Activated CD8-positive, alpha-beta memory T cell treated with anti-CD3 and anti-CD28 coated beads, Interleukin-2, amount 10 ng/mL, durations not matched to agents 7 days and 5 days (primary cell): ENCODE results near the gene SLC9A8. TPM values are rescaled to one million over a fixed set of nuclear protein-coding genes. Genes with fewer than 3 reads are reported as not detected.

ENCODE experiments used
- ATAC-seq: fragments of 150-1000 bp; cut with Tn5 transposase; one replicate; pipeline ENCODE4 v1.10.0; 2021; ENCODE audit warnings: moderate library complexity
- CTCF ChIA-PET: fragments of 350-600 bp; sonication (Branson Sonifier 250); formaldehyde crosslinking; loops from one replicate; lab custom pipeline; 2021; ENCODE audit warnings: antibody characterized with exemption; lab: Charles Lee
- DNase-seq: peaks from one replicate; pipeline ENCODE4 v3.0.0-alpha.2; 2020
- H3K27ac Mint-ChIP-seq: one replicate; pipeline ENCODE4 v1.8.0; 2021; ENCODE audit warnings: mild to moderate bottlenecking, mixed read lengths
- H3K27me3 Mint-ChIP-seq: one replicate; pipeline ENCODE4 v1.8.0; 2021; ENCODE audit warnings: mixed read lengths
- H3K36me3 Mint-ChIP-seq: one replicate; pipeline ENCODE4 v1.8.0; 2021; ENCODE audit warnings: mild to moderate bottlenecking, mixed read lengths
- H3K4me1 Mint-ChIP-seq: one replicate; pipeline ENCODE4 v1.8.0; 2021; ENCODE audit warnings: mixed read lengths
- H3K4me3 Mint-ChIP-seq: one replicate; pipeline ENCODE4 v1.8.0; 2021; ENCODE audit warnings: mild to moderate bottlenecking, moderate library complexity, mixed read lengths
- H3K9me3 Mint-ChIP-seq: one replicate; pipeline ENCODE4 v1.8.0; 2022; ENCODE audit warnings: low read depth, mixed read lengths
- total RNA-seq, 2 experiments: library from RNA; stranded (reverse); gene quantifications; one replicate each; pipeline ENCODE4 v1.2.3, GENCODE V29; 2021

The SLC9A8 gene
- total RNA-seq, 2 experiments from 2014 or later, result 16.3 to 24.9 TPM

- DNase-seq, result no peak
- no peak for ATAC-seq
- Mint-ChIP-seq H3K4me3 (no peak overlapping the region), H3K27ac (no peak overlapping the region), H3K27me3 (no peaks in the 10 kb centered on the region), H3K9me3 (no peaks in the 10 kb centered on the region), H3K4me1 (no peaks in the 10 kb centered on the region), H3K36me3 (peaks cover 19% of the 10 kb centered on the region)
- CTCF ChIA-PET, result interaction anchor here (0.6 to 1.0 kb wide), 2 partner anchors 9 to 10 kb away, joined by 3 read pairs; no protein-coding TSS in a partner anchor
Measured at GRCh38 chr20:49831022-49831769, 18.6 kb downstream of the SLC9A8 start.

DNA sequence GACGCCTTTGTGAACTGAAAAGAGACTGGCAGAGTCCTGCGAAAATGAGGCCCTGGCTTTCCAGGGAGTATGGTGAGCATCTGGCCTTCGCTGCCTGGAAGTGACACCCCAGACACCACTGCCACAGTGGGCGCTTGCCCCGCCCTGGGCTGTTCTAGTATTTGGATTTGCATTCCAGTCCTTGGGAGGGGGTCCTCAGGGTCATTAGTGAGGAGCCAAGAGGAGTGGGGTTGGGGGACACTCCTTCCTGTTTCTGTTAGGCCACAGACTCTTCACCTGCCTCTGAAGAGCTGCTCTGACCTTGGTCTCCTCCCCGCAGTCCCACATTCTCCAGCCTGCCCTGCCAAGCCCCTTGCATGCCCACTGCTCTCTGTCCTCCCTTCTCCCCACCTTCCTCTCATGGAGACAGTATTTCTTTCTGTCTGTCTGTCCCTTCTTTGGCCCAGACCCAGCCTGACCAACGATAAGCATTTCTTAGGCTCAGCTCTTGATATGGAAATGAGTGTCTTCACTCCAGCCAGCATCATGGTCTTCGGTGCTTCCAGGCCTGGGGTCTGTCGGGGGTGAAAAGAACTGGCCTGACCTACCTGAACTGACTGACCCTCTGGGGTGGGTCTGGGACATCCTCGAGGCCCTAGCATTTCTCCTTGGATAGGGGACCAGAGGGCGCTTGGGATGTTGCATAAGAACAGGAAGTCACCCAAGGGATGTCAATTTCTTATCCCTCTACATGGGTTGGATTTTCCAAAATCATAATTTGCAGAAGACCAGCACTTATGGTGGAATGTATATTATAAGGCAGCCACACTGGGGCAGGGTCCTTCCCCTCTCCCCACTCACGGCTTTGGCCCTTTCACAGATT is 19.4 kb downstream of the SLC9A8 start:
- Mint-ChIP-seq H3K4me1 (no peaks in the 10 kb centered on the region), H3K36me3 (peaks cover 21% of the 10 kb centered on the region), H3K9me3 (no peaks in the 10 kb centered on the region), H3K27me3 (no peaks in the 10 kb centered on the region), H3K27ac (no peak overlapping the region), H3K4me3 (no peak overlapping the region)
- ATAC-seq (no peak), DNase-seq (no peak)
- CTCF ChIA-PET, result interaction anchor here (1.0 kb wide), 1 partner anchor 8 kb away, joined by 3 read pairs; no protein-coding TSS in a partner anchor

GRCh38 chr20:49832632-49833327 is 20.2 kb downstream of the SLC9A8 start:
- DNase-seq (no peak), ATAC-seq (no peak)
- CTCF ChIA-PET, result no interaction called here
- Mint-ChIP-seq H3K36me3 (peaks cover 24% of the 10 kb centered on the region), H3K4me3 (no peak overlapping the region), H3K9me3 (no peaks in the 10 kb centered on the region), H3K27me3 (no peaks in the 10 kb centered on the region), H3K4me1 (no peaks in the 10 kb centered on the region), H3K27ac (no peak overlapping the region)

DNA sequence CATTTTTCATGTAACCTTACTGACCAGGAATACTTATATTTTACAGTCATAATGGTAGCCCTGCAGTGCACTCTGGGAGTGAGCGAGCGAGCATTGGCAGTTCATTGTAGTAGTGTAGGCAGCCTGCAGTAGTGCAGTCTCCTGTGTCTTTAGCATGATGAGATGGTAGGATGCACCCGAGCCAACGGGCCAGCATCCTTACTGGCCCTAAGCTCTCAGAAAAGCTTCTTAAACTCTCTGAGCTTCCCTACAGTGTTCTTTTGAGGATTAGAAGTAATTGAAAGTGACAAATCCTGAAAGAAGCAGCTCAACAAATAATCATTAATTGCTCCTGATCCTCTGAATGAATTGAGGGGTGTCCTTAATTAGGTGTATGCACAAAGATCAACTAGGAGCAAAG is 20.9 kb downstream of the SLC9A8 start:
- Mint-ChIP-seq H3K27ac (no peak overlapping the region), H3K9me3 (no peaks in the 10 kb centered on the region), H3K36me3 (peaks cover 26% of the 10 kb centered on the region), H3K27me3 (no peaks in the 10 kb centered on the region), H3K4me3 (no peak overlapping the region), H3K4me1 (no peaks in the 10 kb centered on the region)
- CTCF ChIA-PET, result interaction anchor here (0.8 kb wide), 1 partner anchor 223 kb away, joined by 3 read pairs; no protein-coding TSS in a partner anchor
- no peak for DNase-seq
- no peak for ATAC-seq

DNA sequence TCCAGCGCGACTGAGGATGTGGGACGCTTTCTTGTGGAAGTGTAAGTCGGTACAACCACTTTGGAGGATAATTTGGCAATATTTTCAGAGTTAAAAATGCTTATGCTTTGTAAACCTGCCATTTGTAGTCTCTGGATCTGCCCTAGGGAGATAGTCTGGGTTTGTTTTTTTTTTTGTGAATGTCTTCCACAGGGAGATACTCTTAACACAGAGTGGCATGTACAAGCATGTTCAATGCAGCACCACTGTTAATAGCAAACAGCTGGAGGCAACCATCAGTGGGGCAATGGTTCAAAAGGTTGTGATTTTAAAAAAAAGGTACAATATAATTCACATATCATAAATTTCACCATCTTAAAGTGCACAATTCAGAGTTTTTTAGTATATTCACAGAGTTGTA is 22.4 kb downstream of the SLC9A8 start:
- no peaks in the 10 kb centered on the region for H3K27me3 Mint-ChIP-seq
- peaks cover 24% of the 10 kb centered on the region for H3K36me3 Mint-ChIP-seq
- H3K9me3 Mint-ChIP-seq, result no peaks in the 10 kb centered on the region
- H3K27ac Mint-ChIP-seq, result no peak overlapping the region
- DNase-seq (no peak), ATAC-seq (no peak)
- H3K4me3 Mint-ChIP-seq, result no peak overlapping the region
- H3K4me1 Mint-ChIP-seq, result no peaks in the 10 kb centered on the region
- CTCF ChIA-PET, result interaction anchor here (1.2 to 4.6 kb wide), 2 partner anchors 12 to 225 kb away, joined by 4 to 18 read pairs; no protein-coding TSS in a partner anchor

DNA sequence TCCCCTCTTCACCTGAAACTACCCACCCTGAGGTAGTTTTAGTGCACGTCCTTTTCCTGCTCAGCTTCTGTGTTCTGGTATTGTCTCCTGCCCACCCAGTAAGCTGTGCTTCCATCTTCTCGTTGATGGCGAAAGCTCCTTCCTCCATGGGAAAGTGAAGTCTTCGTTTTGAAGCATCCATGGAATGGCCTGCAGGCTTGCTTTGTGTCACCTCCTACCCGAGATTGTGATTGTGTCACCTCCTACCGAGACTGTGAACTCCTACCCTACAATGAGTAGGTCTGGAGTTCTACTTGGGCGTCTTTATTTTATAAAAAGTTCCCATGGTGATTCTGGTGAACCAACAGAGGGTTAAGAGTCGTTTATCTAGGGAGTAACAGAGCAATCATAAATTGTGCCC is 25.9 kb downstream of the SLC9A8 start:
- H3K4me3 Mint-ChIP-seq, result no peak overlapping the region
- peaks cover 34% of the 10 kb centered on the region for H3K36me3 Mint-ChIP-seq
- no peak for ATAC-seq
- no peak overlapping the region for H3K27ac Mint-ChIP-seq
- H3K9me3 Mint-ChIP-seq, result no peaks in the 10 kb centered on the region
- CTCF ChIA-PET, result interaction anchor here (0.9 to 4.6 kb wide), 5 partner anchors 8 to 229 kb away, joined by 3 to 18 read pairs (median 4); no protein-coding TSS in a partner anchor
- H3K4me1 Mint-ChIP-seq, result no peaks in the 10 kb centered on the region
- no peaks in the 10 kb centered on the region for H3K27me3 Mint-ChIP-seq
- DNase-seq, result no peak

DNA sequence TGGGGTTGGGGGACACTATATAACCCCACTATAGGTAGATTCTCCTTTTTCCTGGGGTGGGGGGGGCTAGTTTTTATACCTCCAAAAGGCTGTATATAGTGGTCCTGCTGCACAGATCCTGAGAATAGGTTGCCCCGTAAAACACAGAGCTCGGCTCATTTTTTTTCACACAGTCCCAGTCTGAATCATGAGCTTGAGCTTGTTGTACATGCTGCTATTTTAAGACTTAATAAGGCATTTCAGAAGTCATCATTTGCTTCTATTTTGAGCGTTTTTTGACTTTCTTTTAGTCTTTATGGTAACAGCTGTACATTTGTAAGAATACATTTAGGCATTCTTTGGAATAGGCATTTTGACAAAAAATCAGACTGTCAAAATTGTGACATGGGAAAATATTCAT is 30.5 kb downstream of the SLC9A8 start:
- Mint-ChIP-seq H3K27ac (no peak overlapping the region), H3K27me3 (no peaks in the 10 kb centered on the region), H3K4me1 (no peaks in the 10 kb centered on the region), H3K4me3 (no peak overlapping the region), H3K36me3 (peaks cover 18% of the 10 kb centered on the region), H3K9me3 (no peaks in the 10 kb centered on the region)
- no peak for DNase-seq
- CTCF ChIA-PET, result interaction anchor here (1.2 to 4.7 kb wide), 2 partner anchors 45 to 233 kb away, joined by 3 to 76 read pairs; no protein-coding TSS in a partner anchor
- ATAC-seq, result no peak

DNA sequence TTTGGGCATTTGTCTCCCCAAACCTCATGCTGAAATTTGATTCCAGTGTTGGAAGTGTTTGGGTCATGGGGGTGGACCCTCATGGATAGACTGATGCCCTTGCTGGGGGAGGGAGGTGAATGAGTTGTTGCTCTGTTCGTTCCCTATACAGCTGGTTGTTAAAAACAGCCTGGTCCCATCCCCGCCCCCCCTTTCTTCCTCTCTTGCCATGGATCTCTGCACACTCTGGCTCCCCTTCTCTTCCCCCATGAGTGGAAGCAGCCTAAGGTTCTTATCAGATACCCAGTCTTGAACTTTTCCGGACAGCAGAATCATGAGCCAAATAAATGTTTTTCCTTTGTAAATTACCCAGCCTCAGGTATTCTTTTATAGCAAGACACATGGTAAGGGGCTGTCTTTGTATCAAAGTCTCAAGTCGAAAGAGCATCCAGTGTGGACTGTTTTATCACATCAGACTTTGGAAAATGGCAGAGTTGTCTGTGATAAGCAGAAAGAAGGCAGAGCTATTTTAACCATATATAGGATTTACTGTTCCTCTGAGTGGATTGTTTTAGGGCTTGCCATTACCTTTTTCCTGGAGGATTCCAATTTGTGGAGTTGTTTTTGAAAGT is 31.2 kb downstream of the SLC9A8 start:
- ATAC-seq (no peak), DNase-seq (no peak)
- H3K9me3 Mint-ChIP-seq, result no peaks in the 10 kb centered on the region
- H3K27me3 Mint-ChIP-seq, result no peaks in the 10 kb centered on the region
- no peak overlapping the region for H3K4me3 Mint-ChIP-seq
- no peak overlapping the region for H3K27ac Mint-ChIP-seq
- H3K4me1 Mint-ChIP-seq, result no peaks in the 10 kb centered on the region
- peaks cover 24% of the 10 kb centered on the region for H3K36me3 Mint-ChIP-seq
- CTCF ChIA-PET, result interaction anchor here (1.2 to 4.7 kb wide), 3 partner anchors 45 to 302 kb away, joined by 3 to 76 read pairs (median 31); no protein-coding TSS in a partner anchor

DNA sequence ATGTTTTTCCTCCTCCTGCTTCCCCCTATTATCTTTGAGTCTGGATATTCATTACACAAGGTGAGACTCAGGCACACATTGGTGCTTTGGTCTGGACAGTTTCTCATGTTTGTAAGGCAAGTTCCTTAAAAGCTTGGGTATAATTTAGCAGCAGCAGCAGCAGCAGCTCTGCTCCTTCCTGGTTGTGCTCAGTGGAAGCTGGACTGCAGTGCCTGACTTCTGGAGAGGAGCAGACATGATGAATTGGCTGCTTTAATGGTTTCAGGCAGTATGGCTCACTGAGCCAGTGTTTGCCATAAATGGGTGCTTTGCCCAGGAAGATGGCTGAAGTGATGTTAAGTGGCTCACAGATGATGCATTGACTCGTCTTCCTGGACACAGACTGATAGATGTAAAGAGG is 32.4 kb downstream of the SLC9A8 start:
- no peaks in the 10 kb centered on the region for H3K27me3 Mint-ChIP-seq
- H3K4me1 Mint-ChIP-seq, result no peaks in the 10 kb centered on the region
- no peak overlapping the region for H3K4me3 Mint-ChIP-seq
- H3K9me3 Mint-ChIP-seq, result no peaks in the 10 kb centered on the region
- DNase-seq, result no peak
- peaks cover 22% of the 10 kb centered on the region for H3K36me3 Mint-ChIP-seq
- ATAC-seq, result no peak
- CTCF ChIA-PET, result interaction anchor here (0.9 to 4.7 kb wide), 11 partner anchors 16 to 304 kb away, joined by 3 to 76 read pairs (median 5); partner anchors contain the start of gene SLC9A8
- H3K27ac Mint-ChIP-seq, result no peak overlapping the region

GRCh38 chr20:49846206-49846807 is 33.7 kb downstream of the SLC9A8 start:
- ATAC-seq (peak; percentile 80), DNase-seq (peak; percentile 64)

GRCh38 chr20:49850463-49851230 is 38.0 kb downstream of the SLC9A8 start:
- no peak for DNase-seq
- Mint-ChIP-seq H3K36me3 (peaks cover 20% of the 10 kb centered on the region), H3K4me3 (no peak overlapping the region), H3K4me1 (peaks cover 8% of the 10 kb centered on the region), H3K9me3 (no peaks in the 10 kb centered on the region), H3K27me3 (no peaks in the 10 kb centered on the region), H3K27ac (peak overlapping the region; percentile 26)
- no peak for ATAC-seq
- CTCF ChIA-PET, result interaction anchor here (0.8 to 2.1 kb wide), 4 partner anchors 38 to 242 kb away, joined by 3 to 8 read pairs (median 3); no protein-coding TSS in a partner anchor

More at GRCh38 chr20:49846206-49846807, 33.7 kb downstream of the SLC9A8 start:
- H3K27me3 Mint-ChIP-seq, result no peaks in the 10 kb centered on the region
- no peaks in the 10 kb centered on the region for H3K9me3 Mint-ChIP-seq
- peaks cover 8% of the 10 kb centered on the region for H3K4me1 Mint-ChIP-seq
- CTCF ChIA-PET, result interaction anchor here (0.5 to 4.7 kb wide), 38 partner anchors 8 to 312 kb away, joined by 3 to 76 read pairs (median 4); partner anchors contain the start of gene SLC9A8
- peaks cover 23% of the 10 kb centered on the region for H3K36me3 Mint-ChIP-seq
- no peak overlapping the region for H3K27ac Mint-ChIP-seq
- no peak overlapping the region for H3K4me3 Mint-ChIP-seq
